HepG2 (cell line): ENCODE measurements around the gene THADA. TPM values are rescaled to one million over a fixed set of nuclear protein-coding genes. Genes with fewer than 3 reads are reported as not detected.

Experiments used
- ATF4 ChIP-seq, 2 experiments: fragments of 450-650 bp in 1 of 2; sonication (generic) in 1 of 2; formaldehyde crosslinking; IDR thresholded peaks; 2 replicates each; pipeline versions ENCODE4 v1.5.0 to v1.8.0; 2020 to 2022; ENCODE audit warnings: mild to moderate bottlenecking in 1 of 2, missing genetic modification reagents in 1 of 2
- CHD2 ChIP-seq: IDR thresholded peaks from 2 replicates; pipeline ENCODE4 v1.6.1; 2011; ENCODE audit warnings: low read depth, low read length, improper control_type of control experiment
- IKZF4 ChIP-seq: sonication (generic); formaldehyde crosslinking; IDR thresholded peaks from 2 replicates; pipeline ENCODE4 v1.5.1; 2020; ENCODE audit warnings: borderline replicate concordance, mild to moderate bottlenecking, low read depth, missing genetic modification reagents; ENCODE audit errors: not compliant biosample characterization
- KDM2A ChIP-seq: sonication (generic); formaldehyde crosslinking; IDR thresholded peaks from 2 replicates; pipeline ENCODE4 v1.4.0; 2020; ENCODE audit warnings: low read depth, missing genetic modification reagents, borderline replicate concordance
- PHF21A ChIP-seq: sonication (generic); formaldehyde crosslinking; IDR thresholded peaks from 2 replicates; pipeline ENCODE4 v1.5.0; 2020; ENCODE audit warnings: mild to moderate bottlenecking, missing genetic modification reagents
- RCOR2 ChIP-seq: IDR thresholded peaks from 2 replicates; pipeline ENCODE4 v1.6.1; 2016; ENCODE audit warnings: missing biosample characterization, missing genetic modification reagents
- REL ChIP-seq: sonication (generic); formaldehyde crosslinking; conservative IDR thresholded peaks from 2 replicates; pipeline ENCODE4 v1.8.0; 2022; ENCODE audit warnings: mild to moderate bottlenecking, missing genetic modification reagents, moderate library complexity
- STAT6 ChIP-seq: sonication (generic); formaldehyde crosslinking; IDR thresholded peaks from 2 replicates; pipeline ENCODE4 v1.4.0; 2020; ENCODE audit warnings: missing genetic modification reagents, mild to moderate bottlenecking, borderline replicate concordance
- TFDP1 ChIP-seq: IDR thresholded peaks from 2 replicates; pipeline ENCODE4 v1.6.1; 2016; ENCODE audit warnings: missing compliant biosample characterization, missing genetic modification reagents, borderline replicate concordance
- TRIM22 ChIP-seq: fragments of 450-650 bp; IDR thresholded peaks from 2 replicates; pipeline ENCODE4 v1.6.1; 2017
- UBTF ChIP-seq: sonication (generic); formaldehyde crosslinking; IDR thresholded peaks from 2 replicates; pipeline ENCODE4 v1.4.0; 2020; ENCODE audit warnings: mild to moderate bottlenecking, missing genetic modification reagents
- ZFX ChIP-seq: sonication (generic); formaldehyde crosslinking; IDR thresholded peaks from 2 replicates; pipeline ENCODE4 v1.4.0; 2020; ENCODE audit warnings: mild to moderate bottlenecking, low read depth, missing genetic modification reagents, moderate library complexity
- ZMAT3 ChIP-seq: sonication (generic); formaldehyde crosslinking; conservative IDR thresholded peaks from 2 replicates; pipeline ENCODE4 v1.7.0; 2021; ENCODE audit warnings: missing genetic modification reagents
- ZNF10 ChIP-seq: sonication (generic); formaldehyde crosslinking; IDR thresholded peaks from 2 replicates; pipeline ENCODE4 v1.4.0; 2020; ENCODE audit warnings: mild to moderate bottlenecking, low read depth, missing genetic modification reagents, borderline replicate concordance
- ZNF510 ChIP-seq: sonication (generic); formaldehyde crosslinking; IDR thresholded peaks from 2 replicates; pipeline ENCODE4 v1.4.0; 2020; ENCODE audit warnings: low read depth, mild to moderate bottlenecking, missing genetic modification reagents
- ZNF547 ChIP-seq: sonication (generic); formaldehyde crosslinking; IDR thresholded peaks from 2 replicates; pipeline ENCODE4 v1.5.1; 2020; ENCODE audit warnings: mild to moderate bottlenecking, missing genetic modification reagents
- ZNF777 ChIP-seq: sonication (generic); formaldehyde crosslinking; IDR thresholded peaks from 2 replicates; pipeline ENCODE4 v1.4.0; 2020; ENCODE audit warnings: missing genetic modification reagents
- ZNF784 ChIP-seq: sonication (generic); formaldehyde crosslinking; IDR thresholded peaks from 2 replicates; pipeline ENCODE4 v1.5.1; 2020; ENCODE audit warnings: missing genetic modification reagents, mild to moderate bottlenecking, borderline replicate concordance
- ZNF850 ChIP-seq: sonication (generic); formaldehyde crosslinking; conservative IDR thresholded peaks from 2 replicates; pipeline ENCODE4 v1.9.0; 2021; ENCODE audit warnings: mild to moderate bottlenecking, missing genetic modification reagents
- polyA plus RNA-seq, 8 experiments: library from polyadenylated mRNA; depleted of rRNA in 3 of 8; stranded (reverse) in 7 of 8; unstranded in 1 of 8; fragments of >200 nt; fragmentation: Illumina TruSeq in 4 of 8; extraction: Trizol in 4 of 8; gene quantifications; 2 replicates each; pipeline versions ENCODE4 v1.2.1 to v1.2.3, GENCODE V29; 2011 to 2016; ENCODE audit warnings: low read depth in 4 of 8, missing spikeins in 1 of 8, mixed read lengths in 1 of 8; ENCODE audit not compliant: insufficient read depth in 1 of 8
- total RNA-seq, 5 experiments: library from RNA; depleted of rRNA; stranded (reverse); fragments of >200 nt; fragmentation: Illumina TruSeq; extraction: Trizol; gene quantifications; 2 replicates each; pipeline ENCODE4 v1.2.3, GENCODE V29; 2016; ENCODE audit warnings: low read depth in 1 of 5

The THADA gene
- total and polyA plus RNA-seq, 2 of the 13 experiments (the other 11 are each of a cell fraction or from before 2014, with no cell fraction given), result 12.7 to 21.7 TPM

- TF ChIP-seq ZFX (CRISPR knock-in tag), result peak; percentile 50
- peak; percentile 21; the same call in 1 of the 2 replicates for TF ChIP-seq ZMAT3 (CRISPR knock-in tag)
- TF ChIP-seq REL (CRISPR knock-in tag), result no peak
- no peak for TF ChIP-seq CHD2
- TF ChIP-seq TFDP1 (CRISPR knock-in tag), result peak; percentile 53; the same call in 1 of the 2 replicates
- 0 out of 2 replicates have a peak, but pooled peaks have one; percentile 20 for TF ChIP-seq ZNF547 (CRISPR knock-in tag)
- no peak for TF ChIP-seq UBTF (CRISPR knock-in tag)
- no peak for TF ChIP-seq ZNF777 (CRISPR knock-in tag)
- peak; percentile 94 for TF ChIP-seq PHF21A (CRISPR knock-in tag)
- no peak for TF ChIP-seq KDM2A (CRISPR knock-in tag)
- no peak for TF ChIP-seq ZNF850
- TF ChIP-seq ZNF510 (CRISPR knock-in tag), result no peak
- TF ChIP-seq RCOR2 (CRISPR knock-in tag), result peak; percentile 97
- 0 out of 2 replicates have a peak, but pooled peaks have one; percentile 50 for TF ChIP-seq STAT6 (CRISPR knock-in tag)
- TF ChIP-seq ZNF784 (CRISPR knock-in tag), result no peak
- TF ChIP-seq TRIM22, result no peak
- peak in 1 of 2 experiments; percentile 84; a peak in 2 of 4 replicates for TF ChIP-seq ATF4 (CRISPR knock-in tag; IDR thresholded peaks at IDR 0.05)
- no peak for TF ChIP-seq ZNF10 (CRISPR knock-in tag)
- no peak for TF ChIP-seq IKZF4 (CRISPR knock-in tag)
These were observed 219.9 kb downstream of the THADA start (continued) for GRCh38 chr2:43375746-43376522.
